ENCODE measurements around the gene MBNL2.

DNA sequence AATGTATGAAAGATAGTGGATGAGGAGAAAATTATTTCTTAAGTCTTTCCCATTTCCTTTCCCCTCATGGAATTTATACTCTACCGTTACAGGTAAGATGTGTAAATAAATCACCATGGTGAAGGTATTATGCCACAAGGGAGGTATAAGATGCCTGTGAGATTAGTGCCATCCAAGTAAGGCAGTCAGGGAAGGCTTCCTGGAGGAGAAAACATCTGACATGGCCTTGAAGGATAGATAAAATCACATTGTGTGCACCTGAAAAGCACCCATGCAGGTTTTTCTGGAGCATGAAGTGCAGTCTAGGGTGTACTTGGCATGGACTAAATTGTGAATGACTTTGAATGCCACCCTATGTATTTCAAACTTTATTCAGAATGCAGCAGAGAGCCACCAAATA is 15.3 kb downstream of the MBNL2 start:
- TF ChIP-seq EZH2 (IDR thresholded peaks at IDR 0.05; ENCODE audit: insufficient read depth, poor library complexity, severe bottlenecking): no peak
- TF ChIP-seq EZH2phosphoT487 (IDR thresholded peaks at IDR 0.05; ENCODE audit: insufficient read depth, low read depth): no peak
